Stimulated activated CD8-positive, alpha-beta memory T cell treated with anti-CD3 and anti-CD28 coated beads, Interleukin-4, amount 100 ng/mL, for 4 hours (primary cell): Measurements from ENCODE around the gene GPR157.
"Not testable (repeated sequence)": the region's sequence is repeated elsewhere in the genome, so short reads cannot be mapped to it uniquely, and the experiment has no call there.

Source experiments
- DNase-seq, 2 donors: peaks; one replicate each; pipeline ENCODE4 v3.0.0-alpha.2; 2020; ENCODE audit warnings: low read depth in 2 of 2, low spot score in 1 of 2

Gene GPR157

GRCh38 chr1:9146156-9146555 lies 17.3 kb upstream of the GPR157 start:
- no peak for DNase-seq

DNA sequence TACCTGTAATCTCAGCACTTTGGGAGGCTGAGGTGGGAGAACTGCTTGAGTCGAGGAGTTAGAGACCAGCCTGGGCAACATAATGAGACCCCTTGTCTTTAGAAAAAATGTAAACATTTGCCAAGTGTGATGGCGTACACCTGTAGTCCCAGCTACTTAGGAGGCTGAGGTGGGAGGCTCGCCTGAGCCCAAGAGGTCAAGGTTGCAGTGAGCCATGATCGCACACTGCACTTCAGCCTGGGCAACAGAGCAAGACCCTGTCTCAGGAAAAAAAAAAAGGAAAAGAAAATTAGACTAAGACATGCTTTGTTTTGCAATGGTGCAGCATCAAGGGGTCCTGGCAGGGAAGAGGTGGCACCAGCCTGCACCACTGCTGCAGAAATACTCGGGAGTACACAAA lies 16.8 kb upstream of the GPR157 start:
- no peak for DNase-seq

GRCh38 chr1:9145021-9145668 lies 16.2 kb upstream of the GPR157 start:
- DNase-seq = no peak

DNA sequence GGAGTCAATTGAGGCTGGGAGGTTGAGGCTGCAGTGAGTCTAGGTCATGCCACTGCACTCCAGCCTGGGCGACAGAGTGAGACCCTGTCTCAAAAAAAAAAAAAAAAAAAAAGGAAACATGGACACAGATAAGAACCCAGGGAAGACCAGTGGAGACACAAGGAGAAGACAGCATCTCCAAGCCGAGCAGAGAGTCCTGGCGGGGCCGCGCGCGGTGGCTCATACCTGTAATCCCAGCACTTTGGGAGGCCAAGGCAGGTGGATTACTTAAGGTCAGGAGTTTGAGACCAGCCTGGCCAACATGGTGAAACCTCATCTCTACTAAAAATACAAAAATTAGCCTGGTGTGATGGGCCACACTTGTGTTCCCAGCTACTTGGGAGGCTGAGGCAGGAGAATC lies 15.6 kb upstream of the GPR157 start:
- not testable (repeated sequence) for DNase-seq

DNA sequence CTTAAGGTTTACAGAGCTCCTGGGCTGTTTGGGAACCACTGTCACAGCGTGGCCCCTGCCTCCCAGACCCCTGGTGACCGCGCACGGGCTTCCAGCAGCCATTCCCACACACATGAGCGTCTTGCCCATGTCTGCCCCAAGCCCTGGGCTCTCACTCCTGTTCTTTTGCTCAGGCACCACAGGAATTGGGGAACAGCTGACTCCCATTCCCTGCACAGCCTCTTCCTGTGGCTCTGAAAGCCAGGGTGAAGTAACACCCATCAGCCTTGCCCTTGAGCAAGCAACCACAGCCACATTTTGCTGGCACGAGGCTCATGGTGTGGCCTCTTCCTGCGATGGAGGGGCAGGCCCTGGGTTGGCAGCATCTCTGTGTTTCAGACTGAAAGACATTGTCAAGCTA lies 14.3 kb upstream of the GPR157 start:
- no peak for DNase-seq

DNA sequence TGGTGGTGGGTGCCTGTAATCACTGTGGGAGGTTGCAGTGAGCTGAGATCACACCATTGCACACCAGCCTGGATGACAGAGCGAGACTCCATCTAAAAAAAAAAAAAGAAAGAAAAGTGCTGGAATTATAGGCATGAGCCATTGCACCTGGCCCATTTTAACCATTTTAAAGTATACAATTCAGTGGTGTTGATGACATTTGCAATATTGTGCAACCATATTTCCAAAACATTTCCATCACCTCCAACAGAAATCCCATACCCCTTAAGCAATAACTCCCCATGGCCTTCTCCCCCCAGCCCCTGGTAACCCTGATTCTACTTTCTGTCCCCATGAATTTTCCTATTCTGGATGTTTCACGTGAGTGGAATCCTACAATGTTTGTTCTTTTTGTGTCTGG lies 11.0 kb upstream of the GPR157 start:
- no peak for DNase-seq

DNA sequence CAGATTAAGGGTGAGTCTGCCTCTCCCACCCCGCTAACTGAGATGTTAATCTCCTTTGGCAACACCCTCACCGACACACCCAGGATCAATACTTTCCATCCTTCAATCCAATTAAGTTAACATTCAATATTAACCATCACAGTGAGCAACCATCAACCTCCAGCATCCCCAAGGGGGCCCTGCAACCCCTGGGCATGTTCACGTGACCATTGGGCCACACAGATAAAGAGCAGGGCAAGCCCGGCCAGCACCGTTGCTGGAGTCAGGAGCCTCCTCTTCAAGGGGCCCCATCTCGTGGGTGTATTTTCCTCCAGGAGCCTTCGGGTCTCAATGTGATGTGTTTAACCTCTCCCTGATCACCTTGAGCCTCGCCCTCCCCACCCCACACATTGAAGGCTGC lies 8.0 kb upstream of the GPR157 start:
- DNase-seq = no peak

- DNase-seq = no peak
Observed at GRCh38 chr1:9135073-9135836, 6.4 kb upstream of the GPR157 start.

DNA sequence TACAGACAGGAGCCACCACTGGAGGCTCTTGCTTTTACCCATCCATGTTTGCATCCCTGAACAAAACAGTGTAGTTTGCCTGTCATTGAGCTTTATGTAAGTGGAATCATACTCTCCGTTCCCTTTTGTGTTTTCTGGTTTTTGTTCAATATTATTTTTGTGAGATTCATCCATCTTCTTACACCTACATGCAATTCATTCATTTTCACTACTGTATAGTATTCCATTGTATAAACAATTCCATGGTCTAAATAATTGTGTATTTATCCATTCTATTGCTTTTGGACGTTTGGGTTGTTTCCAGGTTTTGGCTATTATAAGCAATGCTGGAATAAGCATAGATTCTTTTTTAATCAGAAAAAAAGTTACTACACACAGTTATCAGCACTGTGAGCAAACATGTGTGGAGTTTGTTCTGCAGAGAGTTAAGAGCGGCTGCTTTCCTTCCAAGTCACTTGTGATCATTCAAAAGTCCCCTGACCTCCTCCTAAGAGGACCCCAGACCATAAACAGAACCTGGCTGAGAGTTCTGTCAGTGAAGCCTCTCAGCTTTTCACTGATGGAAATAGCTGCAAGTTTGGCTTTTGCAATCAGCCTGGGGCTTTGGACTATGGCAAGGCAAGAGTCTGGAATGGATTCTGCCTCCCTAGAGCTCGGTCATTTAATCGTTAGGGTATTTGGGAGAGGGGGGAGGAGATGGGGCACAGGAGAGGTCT lies 5.1 kb upstream of the GPR157 start:
- no peak for DNase-seq

GRCh38 chr1:9129266-9130041 lies 552 bp upstream of the GPR157 start:
- peak; percentile 72 to 77 for DNase-seq

DNA sequence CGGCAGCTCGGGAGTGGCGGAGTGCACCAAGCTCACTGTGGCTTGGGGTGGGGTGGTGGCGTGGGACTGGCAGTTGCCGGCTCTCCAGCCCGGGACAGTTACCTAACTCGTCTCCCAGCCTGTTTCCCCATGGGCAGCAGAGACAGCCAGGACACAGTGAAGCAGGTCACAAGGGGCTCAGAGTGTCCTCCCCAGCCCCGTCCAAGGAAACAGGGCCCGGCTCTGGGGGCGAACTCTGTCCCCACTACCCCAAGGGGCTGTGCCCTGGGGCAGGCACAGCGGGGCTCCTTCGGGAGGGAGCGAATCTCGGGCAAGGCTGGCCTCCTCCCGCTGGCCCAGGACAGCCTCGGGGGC lies 759 bp downstream of the GPR157 start:
- DNase-seq = no peak

GRCh38 chr1:9127395-9128165 lies 1.3 kb downstream of the GPR157 start:
- no peak for DNase-seq

DNA sequence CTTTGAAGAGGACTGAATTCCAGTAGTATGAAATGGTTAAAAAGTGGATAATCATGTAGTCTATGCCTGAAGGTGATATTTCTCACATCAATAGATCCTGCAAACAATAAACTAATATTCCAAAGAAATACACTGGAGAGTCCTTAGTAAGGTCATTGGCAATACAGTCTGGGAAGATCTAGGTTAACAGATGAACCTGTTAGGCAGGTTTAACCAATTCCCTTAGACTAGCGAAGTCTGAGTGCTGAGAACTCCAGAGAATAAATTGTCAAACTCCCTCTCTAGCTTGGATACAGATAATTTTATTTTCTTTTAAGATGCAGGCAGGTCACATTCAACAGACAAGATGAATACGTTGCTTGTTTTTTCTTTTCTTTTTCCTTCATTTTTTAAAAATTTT lies 2.4 kb downstream of the GPR157 start:
- no peak for DNase-seq

DNA sequence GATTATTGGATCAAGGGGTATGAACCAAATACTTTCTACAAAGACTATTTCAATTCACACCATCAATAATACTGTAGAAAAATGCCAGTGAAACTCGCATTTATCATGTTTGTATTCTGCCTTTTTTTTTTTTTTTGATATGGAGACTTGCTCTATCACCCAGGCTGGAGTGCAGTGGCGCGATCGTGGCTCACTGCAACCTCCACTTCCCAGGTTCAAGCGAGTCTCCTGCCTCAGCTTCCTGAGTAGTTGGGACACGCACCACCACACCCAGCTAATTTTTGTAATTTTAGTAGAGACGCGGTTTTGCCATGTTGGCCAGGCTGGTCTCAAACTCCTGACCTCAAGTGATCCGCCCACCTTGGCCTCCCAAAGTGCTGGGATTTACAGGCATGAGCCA lies 3.1 kb downstream of the GPR157 start:
- not testable (repeated sequence) for DNase-seq

DNA sequence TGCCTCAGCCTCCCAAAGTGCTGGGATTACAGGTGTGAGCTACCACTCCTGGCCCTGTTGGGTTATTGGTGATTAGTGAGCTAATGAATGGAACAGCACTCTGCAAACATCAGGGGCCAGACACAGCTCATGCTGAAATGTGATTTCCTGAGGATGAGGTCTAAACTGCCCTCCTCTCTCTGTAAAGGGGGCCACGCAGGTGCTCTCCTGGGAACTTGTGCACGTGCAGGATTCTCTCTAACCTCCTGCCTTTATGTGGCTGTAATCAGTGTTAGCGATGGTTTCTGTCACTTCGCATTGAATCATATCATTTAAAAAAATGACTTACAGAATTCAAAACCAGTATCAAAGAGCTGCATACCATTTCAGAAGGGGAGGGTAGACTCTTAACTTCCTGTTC lies 3.6 kb downstream of the GPR157 start:
- DNase-seq = no peak

DNA sequence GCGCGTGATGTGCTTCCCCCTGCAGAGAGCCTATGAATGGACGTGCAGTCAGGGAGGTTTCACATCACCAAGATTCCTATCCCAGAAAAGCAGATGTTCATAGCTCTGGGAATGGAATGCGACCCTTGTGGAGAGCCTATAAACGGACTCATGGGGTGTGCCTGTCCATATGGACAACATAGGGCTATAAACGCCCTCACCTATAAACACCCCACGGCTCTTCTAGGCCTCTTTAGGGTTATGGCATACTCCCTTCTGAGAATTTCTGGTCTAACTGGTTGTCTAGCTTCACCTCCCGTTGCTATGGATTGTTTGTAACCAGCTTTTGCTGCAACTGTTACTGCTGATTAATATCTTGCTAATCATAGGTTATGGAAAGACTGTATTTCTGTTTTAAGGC lies 4.5 kb downstream of the GPR157 start:
- DNase-seq = not testable (repeated sequence)

GRCh38 chr1:9123665-9124064 lies 5.2 kb downstream of the GPR157 start:
- DNase-seq = not testable (repeated sequence)

GRCh38 chr1:9121496-9122409 lies 7.1 kb downstream of the GPR157 start:
- DNase-seq = no peak

GRCh38 chr1:9120312-9120958 lies 8.5 kb downstream of the GPR157 start:
- no peak for DNase-seq
